Occipital lobe (tissue), 2 donors: Measurements from ENCODE around the gene ERRFI1. TPM values are rescaled to one million over a fixed set of nuclear protein-coding genes. Genes with fewer than 3 reads are reported as not detected.
"Not testable (repeated sequence)": the region's sequence is repeated elsewhere in the genome, so short reads cannot be mapped to it uniquely, and the experiment has no call there.

Source experiments
- DNase-seq: peaks from one replicate; lab custom pipeline; 2025; lab: John Stamatoyannopoulos, UW
- total RNA-seq: library from RNA; depleted of rRNA; stranded (reverse); fragments of >200 nt; gene quantifications from one replicate; pipeline ENCODE4 v1.2.3, GENCODE V29; 2014

ERRFI1 gene
- total RNA-seq = 19.7 TPM

GRCh38 chr1:8026153-8026975, at the start of gene ERRFI1:
Gene ERRFI1, minus strand, starts transcription at chr1:8026309. Its CDS starts 10,690 bp downstream, at chr1:8015619.
- DNase-seq = peak; percentile 90

- DNase-seq = no peak
These were observed 49.5 kb upstream of the ERRFI1 start for GRCh38 chr1:8075511-8076051.

GRCh38 chr1:8073112-8073855, 47.2 kb upstream of the ERRFI1 start:
- no peak for DNase-seq

- no peak for DNase-seq
These were observed 44.3 kb upstream of the ERRFI1 start for GRCh38 chr1:8070381-8070811.

- DNase-seq = not testable (repeated sequence)
These were observed 43.7 kb upstream of the ERRFI1 start for GRCh38 chr1:8069614-8070320.

GRCh38 chr1:8065369-8065768, 39.3 kb upstream of the ERRFI1 start:
- DNase-seq = no peak

- DNase-seq = no peak
These were observed 37.4 kb upstream of the ERRFI1 start for GRCh38 chr1:8063298-8064036.

- no peak for DNase-seq
These were observed 36.8 kb upstream of the ERRFI1 start for GRCh38 chr1:8062861-8063260.

- no peak for DNase-seq
These were observed 35.7 kb upstream of the ERRFI1 start for GRCh38 chr1:8061673-8062386.

GRCh38 chr1:8061210-8061609, 35.1 kb upstream of the ERRFI1 start:
- no peak for DNase-seq

GRCh38 chr1:8059161-8059622, 33.1 kb upstream of the ERRFI1 start:
- no peak for DNase-seq

- DNase-seq = not testable (repeated sequence)
These were observed 31.7 kb upstream of the ERRFI1 start for GRCh38 chr1:8057779-8058178.

- DNase-seq = no peak
These were observed 29.9 kb upstream of the ERRFI1 start for GRCh38 chr1:8055973-8056372.

GRCh38 chr1:8053878-8054567, 27.9 kb upstream of the ERRFI1 start:
- no peak for DNase-seq

- DNase-seq = no peak
These were observed 25.5 kb upstream of the ERRFI1 start for GRCh38 chr1:8051650-8052049.

GRCh38 chr1:8049229-8049628, 23.1 kb upstream of the ERRFI1 start:
- not testable (repeated sequence) for DNase-seq

- no peak for DNase-seq
These were observed 21.8 kb upstream of the ERRFI1 start for GRCh38 chr1:8047686-8048445.

- no peak for DNase-seq
These were observed 21.0 kb upstream of the ERRFI1 start for GRCh38 chr1:8047112-8047511.

- DNase-seq = no peak
These were observed 20.3 kb upstream of the ERRFI1 start for GRCh38 chr1:8046391-8046790.
